IPS DF 4.7 (cell line): ENCODE data around the gene RNF44.
"Not testable (repeated sequence)": the region's sequence is repeated elsewhere in the genome, so short reads cannot be mapped to it uniquely, and the experiment has no call there.

Experiments used
- DNase-seq: peaks from one replicate; pipeline ENCODE4 v3.0.0-alpha.2; 2013; ENCODE audit warnings: low spot score; ENCODE audit errors: extremely low read depth

Gene RNF44

DNA sequence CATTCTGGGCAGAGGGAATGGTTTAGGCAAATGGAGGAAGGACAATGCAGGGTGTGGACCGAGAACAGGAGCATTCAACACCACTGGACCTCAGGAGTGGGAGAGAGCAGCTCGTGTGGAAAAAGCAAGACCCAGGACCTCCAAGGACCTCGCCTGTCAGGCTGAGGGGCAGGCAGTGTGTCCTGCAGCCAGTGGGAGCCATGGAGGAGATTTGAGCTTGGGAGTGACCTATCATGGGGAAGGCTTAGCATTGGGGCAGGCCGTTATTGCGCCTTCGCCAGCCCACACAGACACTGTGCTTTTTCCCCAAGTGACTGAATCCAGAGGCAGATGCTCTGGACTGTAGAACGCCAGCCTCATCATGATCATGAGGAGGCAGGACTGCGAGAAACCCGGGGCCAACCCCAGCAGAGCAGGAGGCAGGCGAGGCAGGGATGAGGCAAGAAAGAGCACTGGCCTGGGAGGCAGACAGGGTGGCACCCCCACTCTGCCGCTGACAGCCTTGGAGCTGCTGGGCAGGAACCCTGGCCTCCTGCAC lies 15.2 kb upstream of the RNF44 start:
- no peak for DNase-seq

DNA sequence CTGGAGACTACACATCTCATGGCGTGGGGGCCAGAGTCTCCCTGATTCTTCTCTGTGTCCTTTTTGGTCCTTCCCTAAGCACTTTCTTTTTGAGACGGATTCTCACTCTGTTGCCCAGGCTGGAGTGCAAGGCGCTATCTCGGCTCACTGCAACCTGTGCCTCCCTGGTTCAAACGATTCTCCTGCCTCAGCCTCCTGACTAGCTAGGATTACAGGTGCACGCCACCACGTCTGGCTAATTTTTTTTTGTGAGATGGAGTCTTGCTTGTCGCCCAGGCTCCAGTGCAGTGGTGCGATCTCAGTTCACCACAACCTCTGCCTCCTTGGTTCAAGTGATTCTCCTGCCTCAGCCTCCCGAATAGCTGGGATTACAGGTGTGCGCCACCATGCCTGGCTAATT lies 13.7 kb upstream of the RNF44 start:
- not testable (repeated sequence) for DNase-seq

DNA sequence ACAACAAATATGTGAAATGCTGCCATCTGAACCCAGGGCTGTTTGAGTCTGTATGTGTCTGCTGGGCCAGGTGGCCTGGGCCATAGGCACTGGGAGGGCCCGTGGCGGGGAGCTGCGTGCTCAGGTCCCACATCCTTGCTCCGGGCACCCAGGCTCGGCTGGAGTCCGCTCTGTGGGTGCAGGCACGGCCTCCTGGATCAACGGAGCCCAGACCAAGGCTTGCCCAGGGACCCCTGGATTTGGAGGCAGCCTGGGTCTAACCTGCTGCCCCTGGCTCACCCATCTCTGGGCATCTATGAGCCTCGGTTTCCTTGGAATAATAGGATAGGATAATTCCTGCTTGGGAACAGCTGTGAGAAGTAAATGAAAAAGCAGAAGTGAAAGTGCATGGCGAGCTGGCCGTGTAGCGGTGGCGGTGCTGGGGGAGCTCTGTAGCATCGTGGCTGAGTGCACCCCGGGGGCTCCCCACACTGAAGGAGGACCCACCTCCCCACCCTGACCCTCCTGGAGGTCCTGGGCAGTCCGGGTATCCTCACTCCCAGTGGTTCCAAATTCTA lies 13.2 kb upstream of the RNF44 start:
- no peak for DNase-seq

DNA sequence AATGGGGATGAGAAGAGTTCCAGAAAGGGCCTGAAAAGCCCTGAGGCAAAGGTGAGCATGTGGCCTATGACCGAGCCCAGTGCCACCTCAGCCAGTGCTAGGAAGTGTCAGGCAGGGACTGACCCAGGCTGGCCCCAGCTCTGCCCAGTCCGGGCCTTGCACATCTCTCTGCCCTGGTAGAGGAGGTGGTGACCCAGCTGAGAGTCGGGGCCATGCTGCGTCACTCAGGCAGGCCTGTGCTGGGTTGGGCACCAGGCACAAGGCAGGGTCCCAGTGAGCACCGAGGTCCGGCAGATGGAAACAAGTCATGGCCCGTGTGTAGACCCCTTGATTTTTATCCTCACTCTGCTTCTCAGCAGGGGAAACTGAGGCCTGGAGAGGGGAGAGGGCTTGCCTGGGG lies 12.7 kb upstream of the RNF44 start:
- DNase-seq = no peak

DNA sequence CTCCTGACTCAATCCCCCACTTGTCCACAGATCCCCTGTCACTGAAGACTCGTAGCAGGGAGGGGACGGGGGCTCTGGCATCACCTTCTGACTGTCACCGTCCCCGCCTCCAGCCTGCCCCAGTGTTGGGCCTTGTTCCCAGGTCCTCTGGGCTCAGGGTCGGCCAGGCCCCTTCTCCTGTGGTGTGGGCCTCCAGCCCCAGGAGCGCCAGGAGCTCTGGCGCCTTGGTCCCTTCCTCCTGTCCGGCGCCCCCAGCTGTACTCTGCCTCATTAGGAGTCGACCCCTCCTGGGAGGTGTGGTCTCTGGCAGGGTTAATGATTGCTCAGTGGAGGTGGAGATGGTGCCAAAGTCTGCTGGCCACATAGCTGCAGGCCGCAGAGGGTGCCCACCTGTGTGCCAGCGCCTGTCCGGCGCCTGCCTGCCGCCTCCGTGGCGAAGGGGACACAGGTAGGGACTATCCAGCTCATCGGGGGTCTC lies 11.8 kb upstream of the RNF44 start, which contains the start of gene CDHR2:
Gene CDHR2, plus strand, starts transcription at position 376 of the 478 bp plus-strand sequence. CDS start 16,011 bp downstream, outside the sequence.
- DNase-seq = no peak

DNA sequence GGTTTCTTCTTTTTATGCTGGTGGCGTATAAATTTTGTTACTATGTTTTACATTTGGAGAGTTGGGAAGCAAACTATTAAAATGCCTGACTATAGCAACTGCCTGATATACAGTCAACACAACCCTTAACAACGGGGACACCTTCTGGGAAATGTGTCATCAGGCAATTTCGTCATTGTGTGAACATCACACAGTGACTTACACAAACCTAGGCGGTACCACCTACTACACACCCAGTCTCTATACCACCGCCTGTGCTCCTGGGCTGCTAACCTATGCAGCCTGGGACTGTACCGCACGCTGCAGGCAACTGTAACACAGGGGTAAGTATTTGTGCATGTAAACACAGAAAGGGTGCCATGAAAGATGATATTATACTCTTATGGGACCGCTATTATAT lies 10.6 kb upstream of the RNF44 start:
- no peak for DNase-seq

DNA sequence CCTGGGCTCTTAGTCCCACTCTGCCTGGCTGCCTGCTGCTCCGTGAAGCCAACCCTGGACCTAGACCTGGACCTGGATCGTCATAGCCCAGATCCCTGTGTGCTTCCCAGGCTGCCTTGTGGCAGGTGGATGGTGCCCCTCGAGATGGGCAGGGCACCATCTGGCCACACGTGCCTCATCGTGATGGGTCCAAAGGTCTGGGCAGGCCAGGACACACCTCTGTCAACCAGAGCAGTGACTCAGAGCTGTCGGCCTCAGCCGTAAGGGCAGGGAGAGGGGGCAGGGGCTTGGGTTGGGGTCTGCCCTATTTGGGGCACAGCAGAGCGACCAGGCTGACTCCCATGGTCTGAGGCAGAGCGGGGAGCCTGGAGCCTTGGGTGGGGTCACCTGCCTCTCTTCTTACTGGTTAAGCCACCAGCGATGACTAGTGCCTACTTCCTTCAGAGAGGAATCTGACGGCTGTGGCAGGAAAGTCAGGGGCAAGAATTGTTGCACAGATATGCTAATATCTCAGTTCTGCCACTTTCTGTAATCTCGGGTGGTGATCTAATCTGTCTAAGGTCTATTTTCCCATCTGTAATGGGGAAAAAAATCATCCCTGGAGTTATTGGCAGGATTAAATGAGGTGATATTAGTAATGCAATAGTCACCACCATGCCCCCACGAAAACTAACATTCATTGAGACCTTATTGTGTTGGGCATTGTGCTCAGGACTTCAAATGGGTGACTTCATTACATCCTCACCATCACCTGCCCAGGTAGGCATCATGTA lies 8.7 kb upstream of the RNF44 start:
- no peak for DNase-seq

DNA sequence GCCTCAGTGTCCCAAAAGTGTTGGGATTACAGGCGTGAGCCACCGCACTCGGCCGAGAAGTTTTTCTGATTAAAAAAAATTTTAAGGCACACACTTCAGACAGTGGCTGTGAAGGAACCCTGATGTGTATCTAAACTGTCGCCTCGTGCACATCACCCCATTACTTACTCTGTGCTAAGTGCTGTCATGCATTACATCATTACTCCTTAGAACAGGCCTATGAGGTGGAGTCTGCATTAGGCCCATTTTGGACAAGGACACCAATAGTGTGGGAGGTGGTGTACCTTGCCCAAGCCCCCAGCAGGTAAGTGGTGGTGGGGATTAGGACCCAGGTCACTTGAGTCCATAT lies 8.2 kb upstream of the RNF44 start:
- no peak for DNase-seq

DNA sequence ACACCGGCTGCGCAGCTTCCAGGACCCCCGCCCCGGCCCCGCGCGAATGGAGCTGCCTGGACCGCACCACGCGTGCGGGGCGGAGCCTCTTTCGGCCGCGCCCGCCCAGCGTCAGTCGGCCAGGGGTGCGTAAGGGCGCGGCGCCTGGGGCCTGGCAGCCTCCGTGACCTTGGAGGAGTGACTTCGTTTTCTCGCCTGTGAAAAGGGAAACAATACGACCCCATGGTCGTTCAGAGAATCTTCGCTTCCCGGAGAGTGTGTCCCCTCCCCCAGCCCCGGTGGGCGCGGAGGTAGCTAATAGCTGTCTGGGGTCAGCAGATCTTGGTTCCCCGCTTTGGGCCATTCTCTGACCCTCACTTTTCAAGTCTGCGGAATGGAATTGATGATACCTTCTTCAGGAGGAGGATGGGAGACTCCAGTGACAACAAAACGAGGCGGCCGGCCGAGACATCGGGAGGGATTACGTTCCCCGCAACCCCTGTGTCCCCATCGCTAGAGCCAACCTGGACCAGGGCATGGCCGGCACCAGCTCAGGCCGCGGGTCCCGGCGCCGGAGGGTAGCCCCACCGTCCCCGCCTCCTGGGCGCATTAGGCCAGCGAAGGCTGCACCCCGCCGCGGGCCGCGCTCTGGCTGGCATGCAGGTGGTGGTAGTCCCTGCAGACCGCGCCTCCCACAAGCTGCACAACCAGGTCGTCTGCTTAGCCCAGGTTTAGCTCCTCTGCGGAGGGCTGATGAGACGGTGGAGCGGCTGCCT lies 6.4 kb upstream of the RNF44 start:
- DNase-seq = no peak

DNA sequence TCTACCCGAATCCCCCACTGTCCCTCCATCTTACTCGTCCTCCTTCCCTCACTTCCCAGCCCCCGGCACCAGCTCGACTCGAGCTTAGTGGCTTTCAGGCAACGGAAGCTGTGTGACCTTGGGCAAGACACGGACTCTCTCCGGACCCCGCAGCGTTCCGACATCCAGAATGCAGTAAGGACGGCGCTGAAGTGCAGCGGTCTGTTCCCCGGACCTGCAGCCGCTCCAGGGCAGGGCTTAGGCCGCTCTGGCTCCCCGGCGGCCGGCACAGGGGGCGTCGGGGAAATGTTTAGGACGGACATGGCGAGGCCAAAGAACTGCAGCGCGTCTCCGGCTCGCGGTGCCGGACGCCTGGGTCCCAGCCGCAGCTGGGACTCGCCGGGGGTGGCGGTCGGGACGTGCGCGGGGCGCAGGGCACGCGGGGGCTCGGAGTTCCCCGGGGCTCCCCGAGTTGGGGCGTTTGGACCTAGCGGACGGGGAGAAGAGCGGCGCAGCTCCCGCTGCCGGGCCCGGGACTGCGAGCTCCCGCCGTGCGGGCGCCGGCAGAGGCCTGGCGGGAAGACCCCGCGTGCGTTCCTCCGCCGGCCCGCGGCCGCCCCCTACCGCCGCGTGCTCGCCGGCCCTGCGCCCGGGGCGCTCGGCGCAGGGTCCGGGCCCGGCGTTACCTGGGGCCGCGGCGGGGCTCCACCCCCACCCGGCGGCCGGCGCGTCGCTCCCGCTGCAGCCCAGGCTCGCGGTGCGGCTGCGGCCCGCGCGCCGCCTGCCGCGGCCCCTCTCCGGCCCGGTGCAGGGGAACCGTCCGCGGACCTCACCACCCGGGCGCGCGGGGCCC lies 5.6 kb upstream of the RNF44 start:
- no peak for DNase-seq

DNA sequence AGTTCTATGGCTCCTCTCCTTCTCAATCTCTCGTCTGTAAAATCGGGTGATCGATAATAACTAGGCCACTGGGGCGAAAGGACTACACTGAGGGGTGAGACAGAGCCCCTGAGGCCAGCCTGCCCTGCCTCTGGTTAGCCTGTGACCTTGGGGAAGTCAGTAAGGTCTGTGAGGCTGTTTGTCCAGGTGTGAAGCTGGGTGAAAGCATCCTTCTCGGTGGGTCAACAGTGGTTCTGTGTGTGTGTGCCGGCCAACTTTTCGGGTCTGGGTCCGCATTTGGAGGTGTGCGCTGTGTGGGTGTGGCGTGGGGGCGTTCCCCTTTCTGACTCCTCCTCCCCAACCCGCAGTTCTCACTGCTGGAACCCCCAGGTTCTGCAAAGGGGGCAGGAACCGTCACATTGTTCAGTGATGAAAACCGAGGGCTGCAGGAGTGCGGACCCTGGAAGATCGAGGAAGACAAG lies 5.0 kb upstream of the RNF44 start:
- DNase-seq = no peak

DNA sequence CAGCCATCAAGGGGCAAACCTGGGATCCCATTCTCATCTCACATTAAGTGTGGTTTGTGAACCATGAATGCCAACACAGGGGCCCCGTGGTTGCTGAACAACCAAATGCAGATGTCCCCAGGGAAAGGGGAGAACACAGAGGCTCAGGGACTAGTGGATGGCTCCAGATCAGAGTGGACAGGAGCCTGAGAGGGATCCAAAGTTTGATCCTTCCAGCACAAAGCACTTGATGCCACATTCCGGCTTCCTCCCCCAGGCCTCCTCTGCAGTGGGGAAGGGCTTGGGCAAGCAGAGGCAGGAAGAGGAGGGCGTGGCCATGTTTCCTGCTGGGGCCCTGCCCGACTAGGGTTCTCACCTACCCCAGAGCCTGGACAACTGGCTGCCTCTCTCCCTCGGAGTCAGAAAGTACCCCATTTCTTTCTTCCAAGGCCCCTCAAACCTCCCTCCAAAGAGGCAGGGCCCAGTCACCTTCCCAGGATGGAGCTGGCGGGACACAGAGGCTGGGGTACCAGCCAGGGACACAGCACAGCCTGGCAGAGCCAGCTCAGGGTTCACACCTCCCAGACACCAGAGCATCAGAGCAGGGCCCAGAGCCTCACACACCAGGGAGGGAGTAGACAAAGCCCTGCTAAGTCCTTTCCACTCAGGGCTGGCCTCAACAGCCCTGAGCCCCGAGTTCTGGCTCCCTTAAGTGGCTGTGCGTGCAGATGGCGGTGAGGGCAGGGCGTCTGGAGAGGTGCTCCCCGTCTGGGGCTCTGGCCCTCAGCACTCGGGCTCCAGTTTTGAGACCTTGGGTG lies 4.3 kb upstream of the RNF44 start:
- DNase-seq = no peak

DNA sequence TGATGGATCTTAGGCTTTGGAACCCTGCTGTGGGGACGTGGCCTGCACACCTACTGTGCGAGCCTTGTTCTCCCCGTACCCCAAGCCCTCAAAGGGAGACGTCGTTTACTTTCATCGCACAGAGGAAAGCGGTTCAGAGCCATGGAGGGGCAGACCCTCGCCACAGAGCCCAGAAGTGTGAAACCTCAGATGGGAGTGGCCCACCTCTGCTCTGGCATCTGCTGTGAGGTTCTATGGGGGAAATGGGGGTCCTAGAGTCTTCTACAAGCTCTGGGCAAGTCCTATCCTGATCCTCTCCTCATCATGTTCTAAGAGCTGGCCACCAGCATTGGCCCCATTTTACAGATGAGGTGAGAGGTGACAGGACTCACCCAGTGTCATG lies 3.7 kb upstream of the RNF44 start:
- no peak for DNase-seq

DNA sequence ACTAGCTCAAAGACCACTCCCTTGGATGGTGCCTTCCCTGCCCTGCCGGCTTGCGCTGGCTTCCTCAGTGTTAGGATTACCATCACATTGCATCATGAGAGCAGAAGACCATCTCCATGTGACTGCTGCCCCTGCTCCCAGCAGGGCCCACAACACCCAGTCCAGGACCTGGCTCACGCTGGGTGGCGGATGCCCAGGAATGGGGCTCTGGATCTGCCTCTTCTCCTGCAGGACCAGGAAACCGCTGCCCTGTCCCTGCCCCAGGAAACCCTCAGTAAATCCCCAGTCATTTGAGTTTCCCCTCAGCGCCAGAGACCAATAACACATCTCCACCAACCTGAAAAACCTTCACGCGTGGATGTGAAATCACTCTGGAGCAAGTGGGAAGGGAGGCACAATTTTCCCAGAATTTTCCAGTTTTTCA lies 3.3 kb upstream of the RNF44 start:
- DNase-seq = no peak

DNA sequence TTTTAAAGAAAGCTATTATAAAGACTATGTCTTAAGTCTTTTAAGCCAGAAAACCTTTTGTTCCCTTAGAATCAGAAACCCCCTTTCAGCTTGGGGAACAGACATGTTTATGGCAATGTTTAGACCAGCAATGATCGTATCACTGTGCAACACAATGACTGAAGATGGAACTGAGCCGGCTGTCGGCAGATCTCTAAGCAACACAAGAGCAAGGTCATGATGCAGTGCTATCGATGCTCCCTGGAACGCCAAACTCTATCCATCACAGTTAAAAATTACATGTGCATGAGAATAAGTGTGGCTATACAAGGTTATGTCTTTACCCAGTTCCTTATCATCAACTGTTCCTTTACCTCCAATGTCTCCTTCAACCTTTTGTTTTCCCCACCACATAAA lies 1.8 kb upstream of the RNF44 start:
- DNase-seq = no peak

DNA sequence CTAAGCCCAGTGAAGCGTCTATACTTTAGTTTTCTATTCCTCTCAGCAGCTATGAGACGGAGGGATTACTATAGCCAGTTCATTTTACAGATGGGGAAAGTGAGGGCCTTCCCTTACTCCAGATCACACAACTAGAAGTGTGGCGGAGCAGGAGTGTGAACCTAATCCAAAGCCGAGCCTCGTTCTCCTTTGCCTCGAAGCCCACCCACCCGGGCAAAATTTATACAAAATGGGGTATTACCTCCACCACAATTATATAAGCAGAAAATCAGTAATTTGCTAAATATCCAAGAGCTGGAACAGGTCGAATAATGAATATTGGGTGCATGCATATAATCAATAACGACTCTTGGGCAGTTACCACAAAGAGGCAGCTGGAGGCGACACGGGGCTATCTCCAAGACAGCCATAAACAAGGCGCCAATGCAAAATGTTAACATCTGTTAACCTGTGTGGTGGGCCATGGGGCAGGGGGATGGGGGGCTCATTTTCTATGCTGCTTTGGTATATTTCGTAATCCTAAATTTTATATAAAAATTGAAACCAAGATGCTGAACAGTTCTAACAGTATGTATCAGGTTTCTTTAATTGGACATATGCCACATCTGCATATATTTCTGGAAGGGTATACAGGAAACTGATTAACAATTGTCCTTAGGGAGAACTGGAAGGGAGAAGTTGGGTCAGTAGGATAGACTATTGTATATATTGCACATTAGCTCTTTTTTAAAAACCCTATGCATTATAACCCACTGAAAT lies 1.2 kb upstream of the RNF44 start:
- DNase-seq = no peak

DNA sequence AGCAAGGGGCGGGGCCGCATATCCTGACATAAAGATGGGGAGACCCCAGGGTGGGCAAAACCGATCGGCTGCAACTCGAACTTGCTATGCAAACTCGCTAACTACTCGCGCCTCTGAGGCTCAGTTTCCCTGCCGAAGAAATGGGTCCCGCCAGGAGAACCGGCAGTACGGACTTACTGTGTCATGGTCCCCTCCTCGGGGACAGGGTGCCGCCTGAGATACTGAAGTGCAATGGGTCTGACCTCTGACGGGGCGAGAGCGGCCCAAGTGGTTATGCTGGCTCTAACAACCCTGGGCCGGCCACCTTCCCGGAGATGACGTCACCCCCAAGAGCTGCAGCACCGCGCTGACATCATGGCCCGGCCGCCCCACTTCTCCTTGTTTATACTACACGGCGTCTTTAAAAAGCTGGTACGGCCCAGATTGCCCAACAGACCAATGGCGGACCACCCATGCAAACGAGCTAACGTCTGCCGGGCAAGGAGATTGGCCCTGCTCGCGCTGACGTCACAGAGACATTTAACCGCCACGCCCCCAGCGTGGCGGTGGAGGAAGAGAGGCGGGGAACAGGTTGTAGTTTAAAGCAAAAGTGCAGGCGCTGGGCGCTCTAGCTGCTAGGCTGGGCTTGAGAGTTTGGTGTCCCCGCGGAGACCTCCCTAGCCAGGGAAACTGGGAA lies 490 bp upstream of the RNF44 start:
- peak; percentile 94 for DNase-seq

DNA sequence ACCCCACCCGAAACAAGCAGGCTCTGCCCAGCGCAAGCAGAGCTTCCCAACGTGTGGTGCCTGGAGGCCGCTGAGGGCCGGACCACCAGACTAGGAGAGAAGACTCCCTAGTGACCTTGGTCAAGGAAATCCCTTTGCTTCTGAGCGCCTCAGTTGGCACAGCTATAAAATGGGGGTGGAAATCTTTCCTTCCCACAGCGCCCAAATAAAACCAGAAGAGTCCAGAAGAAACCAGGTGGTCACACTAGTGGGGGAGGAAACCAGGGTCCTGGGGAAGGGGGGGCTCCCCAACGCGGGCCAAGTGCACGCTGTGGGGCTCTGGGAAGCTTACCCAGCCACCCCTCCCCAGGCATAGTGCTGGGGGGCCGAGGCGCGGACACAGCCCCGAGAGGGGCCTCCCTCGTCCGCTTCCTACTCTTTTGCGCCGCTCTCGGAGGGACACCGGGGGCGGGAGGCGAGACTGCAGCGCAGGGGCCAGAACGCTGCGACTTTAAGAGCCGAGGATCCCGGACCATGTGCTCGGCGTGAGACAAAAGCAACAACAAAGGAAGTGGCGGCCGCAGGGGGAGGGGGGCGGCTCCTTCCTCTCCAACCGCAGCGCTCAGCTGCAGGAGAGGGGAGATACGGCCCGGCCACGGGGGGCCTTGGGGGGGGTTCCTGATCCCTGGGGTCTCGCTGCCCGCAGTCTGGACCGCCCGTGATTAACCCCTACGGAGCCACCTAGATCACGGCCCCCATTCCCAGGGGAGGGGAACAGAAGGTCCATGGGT lies 885 bp downstream of the RNF44 start:
- no peak for DNase-seq
